Hematopoietic multipotent progenitor cell (in vitro differentiated cells): ENCODE results near the gene ACAT1. TPM values are rescaled to one million over a fixed set of nuclear protein-coding genes. Genes with fewer than 3 reads are reported as not detected.
"Not testable (repeated sequence)": the region's sequence is repeated elsewhere in the genome, so short reads cannot be mapped to it uniquely, and the experiment has no call there.

Source experiments
- DNase-seq, 3 donors: peaks; one replicate each; pipeline ENCODE4 v3.0.0-alpha.2; 2011 to 2015; ENCODE audit warnings: low read depth in 2 of 3, low spot score in 2 of 3
- total RNA-seq: library from RNA; depleted of rRNA; stranded (reverse); fragments of >200 nt; gene quantifications from one replicate; pipeline ENCODE4 v1.2.3, GENCODE V29; 2012

The ACAT1 gene
- 22.1 TPM for total RNA-seq

GRCh38 chr11:108121274-108122155, at the start of gene ACAT1:
TSS of gene ACAT1 (plus strand) at chr11:108121567. CDS start at chr11:108121607, 40 bp downstream.
- DNase-seq, result peak; percentile 83 to 95 (median 94)

- DNase-seq, result no peak
Observed at GRCh38 chr11:108084811-108085210, 36.6 kb upstream of the ACAT1 start.

GRCh38 chr11:108085672-108086071, 35.7 kb upstream of the ACAT1 start:
- DNase-seq, result no peak

- DNase-seq, result no peak
Observed at GRCh38 chr11:108092134-108092533, 29.2 kb upstream of the ACAT1 start.

- no peak for DNase-seq
Observed at GRCh38 chr11:108093128-108093904, 28.1 kb upstream of the ACAT1 start.

- no peak for DNase-seq
Observed at GRCh38 chr11:108097179-108097578, 24.2 kb upstream of the ACAT1 start.

- no peak for DNase-seq
Observed at GRCh38 chr11:108101090-108101775, 20.1 kb upstream of the ACAT1 start.

GRCh38 chr11:108111126-108111525, 10.2 kb upstream of the ACAT1 start:
- DNase-seq, result no peak

- DNase-seq, result no peak
Observed at GRCh38 chr11:108112057-108112456, 9.3 kb upstream of the ACAT1 start.

- DNase-seq, result peak in 1 of 3 donors; percentile 39
Observed at GRCh38 chr11:108115500-108116140, 5.7 kb upstream of the ACAT1 start.

GRCh38 chr11:108117746-108118371, 3.5 kb upstream of the ACAT1 start:
- peak in 2 of 3 donors; percentile 38 to 74 for DNase-seq

GRCh38 chr11:108120936-108121273, 462 bp upstream of the ACAT1 start:
- not testable (repeated sequence) for DNase-seq

- DNase-seq, result peak in 1 of 3 donors; percentile 6
Observed at GRCh38 chr11:108122166-108122628, 830 bp downstream of the ACAT1 start.

GRCh38 chr11:108125096-108125495, 3.7 kb downstream of the ACAT1 start:
- no peak for DNase-seq

GRCh38 chr11:108128772-108129171, 7.4 kb downstream of the ACAT1 start:
- DNase-seq, result no peak

GRCh38 chr11:108131993-108132392, 10.6 kb downstream of the ACAT1 start:
- no peak for DNase-seq

- DNase-seq, result not testable (repeated sequence)
Observed at GRCh38 chr11:108132993-108133538, 11.7 kb downstream of the ACAT1 start.

GRCh38 chr11:108135845-108136544, 14.6 kb downstream of the ACAT1 start:
- peak in 2 of 3 donors; percentile 23 to 60 for DNase-seq

- DNase-seq, result no peak
Observed at GRCh38 chr11:108137212-108137611, 15.8 kb downstream of the ACAT1 start.
